VCaP (cell line): ENCODE measurements around the gene DBF4B.

Experiments used
- H3K27ac ChIP-seq: fragments of 450-650 bp; 2 replicates; pipeline ENCODE4 v1.5.1; 2017
- TF ChIP-seq, protein P1 (sequence below): fragments of 450-650 bp; conservative IDR thresholded peaks from 2 replicates; pipeline ENCODE4 v1.5.1; 2017; ENCODE audit warnings: mild to moderate bottlenecking, moderate library complexity

DBF4B gene

DNA sequence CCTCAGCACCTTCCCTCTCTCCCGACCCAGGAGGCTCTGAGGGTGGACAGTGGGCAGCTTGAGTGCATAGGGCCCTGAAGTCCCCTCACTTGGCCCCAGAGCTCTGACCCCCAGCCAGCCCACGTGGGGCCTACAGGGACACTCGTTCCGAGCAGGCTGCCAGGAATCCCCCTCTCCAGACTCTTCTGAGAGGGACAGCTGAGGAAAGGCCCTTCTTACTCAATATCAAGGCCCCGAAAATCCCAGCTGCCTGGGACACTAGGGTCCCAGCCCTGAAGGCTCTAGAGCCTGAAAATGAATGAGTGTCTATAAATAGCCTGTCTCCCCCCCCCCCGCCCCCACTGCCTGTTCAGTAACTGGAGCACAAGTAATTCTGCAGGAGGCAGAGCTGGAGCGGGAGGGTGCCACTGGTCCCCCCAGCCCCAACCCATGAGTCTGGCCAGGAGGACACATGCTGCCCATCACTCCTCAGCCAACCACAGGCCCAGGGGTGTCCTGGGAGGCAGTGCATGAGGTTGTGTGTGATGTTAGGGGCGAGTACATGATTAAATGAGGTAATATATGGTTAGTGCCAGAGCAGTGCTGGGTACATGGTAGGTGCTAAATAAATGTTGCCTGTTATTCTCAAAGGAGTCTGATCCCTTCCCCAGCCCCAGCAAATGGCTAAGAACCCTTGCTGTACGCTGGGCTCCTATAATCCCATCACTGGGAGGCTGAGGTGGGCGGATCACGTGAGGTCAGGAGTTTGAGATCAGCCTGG is 61.9 kb downstream of the DBF4B start:
- TF ChIP-seq, protein P1, sequence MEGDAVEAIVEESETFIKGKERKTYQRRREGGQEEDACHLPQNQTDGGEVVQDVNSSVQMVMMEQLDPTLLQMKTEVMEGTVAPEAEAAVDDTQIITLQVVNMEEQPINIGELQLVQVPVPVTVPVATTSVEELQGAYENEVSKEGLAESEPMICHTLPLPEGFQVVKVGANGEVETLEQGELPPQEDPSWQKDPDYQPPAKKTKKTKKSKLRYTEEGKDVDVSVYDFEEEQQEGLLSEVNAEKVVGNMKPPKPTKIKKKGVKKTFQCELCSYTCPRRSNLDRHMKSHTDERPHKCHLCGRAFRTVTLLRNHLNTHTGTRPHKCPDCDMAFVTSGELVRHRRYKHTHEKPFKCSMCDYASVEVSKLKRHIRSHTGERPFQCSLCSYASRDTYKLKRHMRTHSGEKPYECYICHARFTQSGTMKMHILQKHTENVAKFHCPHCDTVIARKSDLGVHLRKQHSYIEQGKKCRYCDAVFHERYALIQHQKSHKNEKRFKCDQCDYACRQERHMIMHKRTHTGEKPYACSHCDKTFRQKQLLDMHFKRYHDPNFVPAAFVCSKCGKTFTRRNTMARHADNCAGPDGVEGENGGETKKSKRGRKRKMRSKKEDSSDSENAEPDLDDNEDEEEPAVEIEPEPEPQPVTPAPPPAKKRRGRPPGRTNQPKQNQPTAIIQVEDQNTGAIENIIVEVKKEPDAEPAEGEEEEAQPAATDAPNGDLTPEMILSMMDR = no peak
- no peak overlapping the region for H3K27ac ChIP-seq

DNA sequence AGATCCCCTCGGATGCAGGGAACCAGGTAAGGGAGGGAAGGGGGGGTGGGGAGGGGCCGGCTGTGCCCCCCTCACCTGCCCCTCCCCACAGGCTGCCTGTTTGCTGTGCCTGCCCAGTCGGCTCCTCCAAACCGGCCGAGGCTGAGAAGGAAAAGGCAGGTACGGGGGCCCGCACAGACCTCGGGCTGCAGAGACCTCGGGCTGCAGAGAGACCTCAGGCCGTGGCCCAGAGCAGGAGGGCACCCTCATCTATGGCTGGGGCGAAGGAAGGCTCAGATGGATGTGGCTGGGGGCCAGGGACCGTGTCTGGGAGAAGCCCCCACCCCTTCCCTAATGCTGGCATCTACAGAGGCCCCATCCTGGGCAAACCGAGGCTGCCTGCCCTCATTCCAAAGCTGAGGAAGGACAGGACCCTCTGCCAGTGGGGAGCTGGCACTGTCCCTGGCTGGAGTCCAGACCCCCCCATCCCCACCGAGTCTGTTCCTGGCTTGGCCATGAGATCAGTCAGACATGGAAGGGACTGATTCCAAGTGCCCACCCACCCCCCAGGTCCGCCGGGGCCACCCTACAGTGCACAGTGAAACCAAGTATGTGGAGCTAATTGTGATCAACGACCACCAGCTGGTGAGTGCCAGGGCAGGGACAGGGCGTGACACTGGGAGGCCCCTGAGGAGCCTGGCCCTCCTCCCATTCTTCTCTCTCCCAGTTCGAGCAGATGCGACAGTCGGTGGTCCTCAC is 64.0 kb downstream of the DBF4B start:
- H3K27ac ChIP-seq = no peak overlapping the region
- TF ChIP-seq, protein P1 = no peak

DNA sequence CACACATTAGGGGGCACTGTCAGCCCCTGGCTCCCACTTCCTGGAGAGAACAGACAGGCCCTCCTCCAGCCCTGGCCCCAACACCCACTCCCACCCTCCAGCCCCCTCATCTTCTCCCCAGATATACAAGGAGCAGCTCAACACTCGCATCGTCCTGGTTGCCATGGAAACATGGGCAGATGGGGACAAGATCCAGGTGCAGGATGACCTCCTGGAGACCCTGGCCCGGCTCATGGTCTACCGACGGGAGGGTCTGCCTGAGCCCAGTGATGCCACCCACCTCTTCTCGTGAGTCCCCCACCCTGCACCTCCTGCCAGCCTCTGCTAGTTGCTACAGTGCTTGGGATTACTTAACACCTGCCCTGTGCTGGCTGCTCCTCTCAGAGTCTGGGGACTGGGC is 64.7 kb downstream of the DBF4B start:
- TF ChIP-seq, protein P1 = no peak
- no peak overlapping the region for H3K27ac ChIP-seq

DNA sequence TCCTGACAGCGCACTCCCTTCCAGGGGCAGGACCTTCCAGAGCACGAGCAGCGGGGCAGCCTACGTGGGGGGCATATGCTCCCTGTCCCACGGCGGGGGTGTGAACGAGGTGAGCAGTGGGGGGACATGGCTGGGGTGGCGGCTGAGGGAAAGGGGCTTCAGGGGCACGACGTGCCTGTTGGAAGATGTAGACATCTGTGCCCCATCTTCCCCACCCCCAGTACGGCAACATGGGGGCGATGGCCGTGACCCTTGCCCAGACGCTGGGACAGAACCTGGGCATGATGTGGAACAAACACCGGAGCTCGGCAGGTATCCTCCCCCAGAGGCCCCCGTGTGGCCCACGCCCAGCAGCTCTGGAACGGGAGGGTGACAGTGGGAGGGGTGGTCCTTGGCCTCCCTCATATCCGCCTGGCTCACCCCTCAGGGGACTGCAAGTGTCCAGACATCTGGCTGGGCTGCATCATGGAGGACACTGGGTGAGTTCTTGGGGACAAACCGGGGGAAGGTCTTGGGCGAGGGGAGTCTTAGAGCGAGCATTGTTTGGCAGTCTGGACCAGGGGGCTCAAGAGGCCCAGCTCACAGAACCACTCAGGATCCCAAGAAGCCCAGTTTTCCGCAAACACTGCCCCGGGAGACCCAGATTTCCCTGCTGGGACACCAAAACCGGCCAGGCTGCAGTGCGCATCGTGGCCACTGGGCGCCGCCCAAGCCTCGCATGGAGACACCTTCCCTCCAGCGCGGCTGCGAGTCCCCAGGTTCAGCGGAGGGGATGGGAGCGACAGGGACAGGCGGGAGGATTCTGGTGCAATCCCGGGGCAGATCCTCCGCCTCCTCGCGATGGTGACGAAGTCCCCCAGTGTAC is 66.0 kb downstream of the DBF4B start:
- peak overlapping the region; percentile 79 for H3K27ac ChIP-seq

DNA sequence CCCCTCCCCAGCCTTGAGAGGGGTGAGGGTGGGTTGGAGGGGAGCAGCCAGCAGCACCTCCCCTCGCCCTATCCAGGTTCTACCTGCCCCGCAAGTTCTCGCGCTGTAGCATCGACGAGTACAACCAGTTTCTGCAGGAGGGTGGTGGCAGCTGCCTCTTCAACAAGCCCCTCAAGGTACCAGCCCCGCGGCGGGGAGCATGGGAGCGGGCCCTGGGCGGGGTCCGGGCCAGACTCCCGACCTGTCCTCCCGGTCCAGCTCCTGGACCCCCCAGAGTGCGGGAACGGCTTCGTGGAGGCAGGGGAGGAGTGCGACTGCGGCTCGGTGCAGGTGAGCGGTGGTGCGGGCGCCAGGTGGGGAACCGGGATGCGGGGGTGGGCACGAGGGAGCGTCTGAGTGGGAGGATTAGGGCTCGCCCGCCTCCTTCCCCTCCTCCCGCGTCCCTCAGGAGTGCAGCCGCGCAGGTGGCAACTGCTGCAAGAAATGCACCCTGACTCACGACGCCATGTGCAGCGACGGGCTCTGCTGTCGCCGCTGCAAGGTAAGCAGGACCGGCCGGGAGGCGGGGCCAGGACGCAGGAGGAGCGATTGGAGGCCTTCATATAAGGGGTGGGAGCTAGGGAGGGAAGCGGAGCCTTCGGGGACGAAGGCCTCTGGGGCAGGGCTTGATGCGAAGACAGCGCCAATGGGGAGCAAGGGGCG is 66.8 kb downstream of the DBF4B start:
- TF ChIP-seq, protein P1 = no peak; the same call in none of the 2 replicates
- peak overlapping the region; percentile 79 for H3K27ac ChIP-seq

More for the DNA sequence above, 66.0 kb downstream of the DBF4B start:
- TF ChIP-seq, protein P1 = peak; percentile 99

DNA sequence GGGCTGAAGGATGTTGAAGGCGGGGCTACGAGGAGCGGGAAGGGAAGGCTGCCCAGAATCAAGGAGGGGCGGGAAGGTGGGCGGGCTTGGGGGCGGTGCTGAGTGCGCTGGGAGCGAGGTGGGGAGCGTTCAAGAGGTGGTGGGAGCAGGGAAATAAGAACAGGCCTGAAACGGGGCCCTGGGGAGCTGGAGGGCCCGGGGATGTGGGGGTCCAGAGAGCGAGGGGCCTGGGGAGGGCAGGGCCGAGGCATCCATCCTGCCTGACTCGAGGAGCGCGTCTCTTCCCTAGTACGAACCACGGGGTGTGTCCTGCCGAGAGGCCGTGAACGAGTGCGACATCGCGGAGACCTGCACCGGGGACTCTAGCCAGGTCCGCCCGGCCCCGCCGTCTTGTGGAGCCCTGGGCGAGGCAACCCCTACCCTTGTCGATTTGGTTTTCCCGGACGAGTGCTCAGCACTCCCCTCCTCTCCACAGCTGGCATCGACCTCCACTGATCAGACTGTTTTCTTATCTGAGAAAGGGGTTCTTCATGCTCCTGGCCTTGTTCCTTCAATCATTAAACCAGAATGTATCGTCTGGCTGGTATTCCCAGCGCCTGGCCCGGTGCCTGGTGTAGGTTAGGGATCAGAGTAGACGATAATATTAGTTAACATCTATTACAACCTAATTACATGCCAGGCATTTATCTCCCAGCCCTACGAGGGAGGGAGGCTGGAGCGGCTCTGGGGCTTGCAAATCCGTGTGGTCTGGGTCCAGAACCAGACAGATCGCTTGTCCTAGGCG is 67.6 kb downstream of the DBF4B start:
- TF ChIP-seq, protein P1 = no peak
- peak overlapping the region; percentile 79 for H3K27ac ChIP-seq
